HEK293 (cell line): Measurements from ENCODE around the gene GNB1.
A peak's percentile ranks its signal among the peaks of the same experiment; 100 is the strongest.

Experiments
- CTCF ChIA-PET: fragments of 350-600 bp; formaldehyde crosslinking; extraction: SDS; loops from one replicate; lab custom pipeline; 2021; ENCODE audit warnings: antibody characterized with exemption; lab: Yijun Ruan, JAX
- POLR2A ChIA-PET: fragments of 300-600 bp; formaldehyde crosslinking; extraction: SDS; loops from one replicate; lab custom pipeline; 2020; ENCODE audit warnings: antibody characterized with exemption, inconsistent platforms; lab: Yijun Ruan, JAX
- H3K27ac ChIP-seq: fragments of 200-500 bp; sonication (Bioruptor generic); 2 replicates; pipeline ENCODE4 v1.5.1; 2014; ENCODE audit warnings: low read depth, low read length, control low read depth, inconsistent platforms; ENCODE audit errors: extremely low read depth
- H3K36me3 ChIP-seq, 2 experiments: fragments of 200-500 bp in 1 of 2; sonication (Bioruptor generic) in 1 of 2; 1 replicate in 1 of 2; 2 replicates in 1 of 2; pipeline ENCODE4 v1.5.1; 2014 to 2017; ENCODE audit warnings: inconsistent platforms in 2 of 2, low read length in 2 of 2; ENCODE audit not compliant: control insufficient read depth in 2 of 2, insufficient read depth in 1 of 2
- H3K4me1 ChIP-seq: fragments of 200-500 bp; sonication (Bioruptor generic); 2 replicates; pipeline ENCODE4 v1.5.1; 2014; ENCODE audit warnings: mild to moderate bottlenecking, low read length, inconsistent platforms; ENCODE audit not compliant: control insufficient read depth, insufficient read depth
- H3K4me3 ChIP-seq: 2 replicates; pipeline ENCODE4 v1.5.1; 2011; ENCODE audit warnings: low read depth, mild to moderate bottlenecking, control low read depth, low read length, moderate library complexity
- H3K9me3 ChIP-seq: fragments of 200-500 bp; sonication (Bioruptor generic); 2 replicates; pipeline ENCODE4 v1.5.1; 2014; ENCODE audit warnings: low read depth, low read length, inconsistent platforms; ENCODE audit not compliant: control insufficient read depth, insufficient read depth
- EGR2 ChIP-seq: fragments of 450-650 bp; formaldehyde crosslinking; IDR thresholded peaks from 2 replicates; pipeline ENCODE4 v1.5.1; 2016; ENCODE audit warnings: low read depth, missing biosample characterization, missing genetic modification characterization
- KLF1 ChIP-seq: fragments of 450-650 bp; formaldehyde crosslinking; IDR thresholded peaks from 2 replicates; pipeline ENCODE4 v1.5.1; 2016; ENCODE audit warnings: missing biosample characterization, missing genetic modification characterization
- KLF9 ChIP-seq: fragments of 450-650 bp; formaldehyde crosslinking; IDR thresholded peaks from 2 replicates; pipeline ENCODE4 v1.5.1; 2016; ENCODE audit warnings: missing biosample characterization, missing genetic modification characterization, low read depth
- MZF1 ChIP-seq: fragments of 450-650 bp; formaldehyde crosslinking; IDR thresholded peaks from 2 replicates; pipeline ENCODE4 v1.5.1; 2017; ENCODE audit warnings: missing biosample characterization, missing genetic modification characterization, borderline replicate concordance
- YY1 ChIP-seq: fragments of 450-650 bp; formaldehyde crosslinking; IDR thresholded peaks from 2 replicates; pipeline ENCODE4 v1.5.1; 2018; ENCODE audit warnings: missing biosample characterization, missing genetic modification characterization
- YY2 ChIP-seq: fragments of 450-650 bp; formaldehyde crosslinking; IDR thresholded peaks from 2 replicates; pipeline ENCODE4 v1.5.1; 2016; ENCODE audit warnings: missing biosample characterization, missing genetic modification characterization
- ZBTB44 ChIP-seq: fragments of 450-650 bp; IDR thresholded peaks from 2 replicates; pipeline ENCODE4 v1.5.1; 2018; ENCODE audit warnings: missing biosample characterization, mild to moderate bottlenecking, missing genetic modification characterization
- ZBTB8A ChIP-seq: fragments of 450-650 bp; formaldehyde crosslinking; IDR thresholded peaks from 2 replicates; pipeline ENCODE4 v1.5.1; 2016; ENCODE audit warnings: missing biosample characterization, missing genetic modification characterization
- ZFHX2 ChIP-seq: fragments of 450-650 bp; formaldehyde crosslinking; conservative IDR thresholded peaks from 2 replicates; pipeline ENCODE4 v1.5.1; 2016; ENCODE audit warnings: missing biosample characterization, missing genetic modification characterization
- ZNF133 ChIP-seq: fragments of 450-650 bp; formaldehyde crosslinking; IDR thresholded peaks from 2 replicates; pipeline ENCODE4 v1.5.1; 2016; ENCODE audit warnings: missing biosample characterization, missing genetic modification characterization
- ZNF184 ChIP-seq: fragments of 450-650 bp; IDR thresholded peaks from 2 replicates; pipeline ENCODE4 v1.5.1; 2018; ENCODE audit warnings: missing biosample characterization, mild to moderate bottlenecking, missing genetic modification characterization
- ZNF433 ChIP-seq: fragments of 450-650 bp; formaldehyde crosslinking; IDR thresholded peaks from 2 replicates; pipeline ENCODE4 v1.5.1; 2016; ENCODE audit warnings: missing biosample characterization, missing genetic modification characterization, low read depth
- ZNF48 ChIP-seq: fragments of 450-650 bp; formaldehyde crosslinking; IDR thresholded peaks from 2 replicates; pipeline ENCODE4 v1.5.1; 2016; ENCODE audit warnings: missing biosample characterization, missing genetic modification characterization
- ZNF626 ChIP-seq: fragments of 450-650 bp; sonication (Bioruptor Pico); formaldehyde crosslinking; IDR thresholded peaks from 2 replicates; pipeline ENCODE4 v1.5.1; 2018; ENCODE audit warnings: missing biosample characterization, missing genetic modification characterization, inconsistent platforms
- ZNF747 ChIP-seq: fragments of 450-650 bp; formaldehyde crosslinking; IDR thresholded peaks from 2 replicates; pipeline ENCODE4 v1.5.1; 2016; ENCODE audit warnings: missing biosample characterization, missing genetic modification characterization
- TF ChIP-seq, protein P1 (sequence below): fragments of 450-650 bp; formaldehyde crosslinking; IDR thresholded peaks from 2 replicates; pipeline ENCODE4 v1.5.1; 2016; ENCODE audit warnings: missing biosample characterization, missing genetic modification characterization
- TF ChIP-seq, protein P2 (sequence below): fragments of 450-650 bp; formaldehyde crosslinking; IDR thresholded peaks from 2 replicates; pipeline ENCODE4 v1.5.1; 2016; ENCODE audit warnings: missing biosample characterization, missing genetic modification characterization
- TF ChIP-seq, protein P3 (sequence below): fragments of 450-650 bp; formaldehyde crosslinking; IDR thresholded peaks from 2 replicates; pipeline ENCODE4 v1.5.1; 2016; ENCODE audit warnings: missing biosample characterization, missing genetic modification characterization

GNB1 gene

GRCh38 chr1:1938276-1938573, 47.3 kb upstream of the GNB1 start:
- no peak overlapping the region for H3K27ac ChIP-seq

GRCh38 chr1:1937549-1938275, 46.8 kb upstream of the GNB1 start:
- no peak for TF ChIP-seq KLF1 (tag by site-specific recombination)
- no peak for TF ChIP-seq ZBTB44
- no peak for TF ChIP-seq KLF9 (tag by site-specific recombination)
- TF ChIP-seq, protein P1, sequence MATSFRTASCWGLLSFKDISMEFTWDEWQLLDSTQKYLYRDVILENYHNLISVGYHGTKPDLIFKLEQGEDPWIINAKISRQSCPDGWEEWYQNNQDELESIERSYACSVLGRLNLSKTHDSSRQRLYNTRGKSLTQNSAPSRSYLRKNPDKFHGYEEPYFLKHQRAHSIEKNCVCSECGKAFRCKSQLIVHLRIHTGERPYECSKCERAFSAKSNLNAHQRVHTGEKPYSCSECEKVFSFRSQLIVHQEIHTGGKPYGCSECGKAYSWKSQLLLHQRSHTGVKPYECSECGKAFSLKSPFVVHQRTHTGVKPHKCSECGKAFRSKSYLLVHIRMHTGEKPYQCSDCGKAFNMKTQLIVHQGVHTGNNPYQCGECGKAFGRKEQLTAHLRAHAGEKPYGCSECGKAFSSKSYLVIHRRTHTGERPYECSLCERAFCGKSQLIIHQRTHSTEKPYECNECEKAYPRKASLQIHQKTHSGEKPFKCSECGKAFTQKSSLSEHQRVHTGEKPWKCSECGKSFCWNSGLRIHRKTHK: no peak
- TF ChIP-seq MZF1 (tag by site-specific recombination): no peak
- 0 out of 2 replicates have a peak, but pooled peaks have one; percentile 11 for TF ChIP-seq ZNF133 (tag by site-specific recombination)
- TF ChIP-seq ZNF626: no peak
- TF ChIP-seq YY2: no peak
- no peak for TF ChIP-seq ZNF747 (tag by site-specific recombination)
- TF ChIP-seq, all 188 proteins: peak for 1
- POLR2A ChIA-PET: no interaction called here
- no peaks in the 10 kb centered on the region for H3K9me3 ChIP-seq
- no peaks in the 10 kb centered on the region for H3K36me3 ChIP-seq
- H3K4me3 ChIP-seq: no peak overlapping the region
- H3K27ac ChIP-seq: no peak overlapping the region
- CTCF ChIA-PET: no interaction called here
- H3K4me1 ChIP-seq: no peaks in the 10 kb centered on the region

More at GRCh38 chr1:1938276-1938573, 47.3 kb upstream of the GNB1 start:
- Histone ChIP-seq H3K9me3 (no peaks in the 10 kb centered on the region), H3K36me3 (no peaks in the 10 kb centered on the region), H3K4me1 (no peaks in the 10 kb centered on the region), H3K4me3 (no peak overlapping the region)
- POLR2A ChIA-PET: no interaction called here
- TF ChIP-seq, protein P2, sequence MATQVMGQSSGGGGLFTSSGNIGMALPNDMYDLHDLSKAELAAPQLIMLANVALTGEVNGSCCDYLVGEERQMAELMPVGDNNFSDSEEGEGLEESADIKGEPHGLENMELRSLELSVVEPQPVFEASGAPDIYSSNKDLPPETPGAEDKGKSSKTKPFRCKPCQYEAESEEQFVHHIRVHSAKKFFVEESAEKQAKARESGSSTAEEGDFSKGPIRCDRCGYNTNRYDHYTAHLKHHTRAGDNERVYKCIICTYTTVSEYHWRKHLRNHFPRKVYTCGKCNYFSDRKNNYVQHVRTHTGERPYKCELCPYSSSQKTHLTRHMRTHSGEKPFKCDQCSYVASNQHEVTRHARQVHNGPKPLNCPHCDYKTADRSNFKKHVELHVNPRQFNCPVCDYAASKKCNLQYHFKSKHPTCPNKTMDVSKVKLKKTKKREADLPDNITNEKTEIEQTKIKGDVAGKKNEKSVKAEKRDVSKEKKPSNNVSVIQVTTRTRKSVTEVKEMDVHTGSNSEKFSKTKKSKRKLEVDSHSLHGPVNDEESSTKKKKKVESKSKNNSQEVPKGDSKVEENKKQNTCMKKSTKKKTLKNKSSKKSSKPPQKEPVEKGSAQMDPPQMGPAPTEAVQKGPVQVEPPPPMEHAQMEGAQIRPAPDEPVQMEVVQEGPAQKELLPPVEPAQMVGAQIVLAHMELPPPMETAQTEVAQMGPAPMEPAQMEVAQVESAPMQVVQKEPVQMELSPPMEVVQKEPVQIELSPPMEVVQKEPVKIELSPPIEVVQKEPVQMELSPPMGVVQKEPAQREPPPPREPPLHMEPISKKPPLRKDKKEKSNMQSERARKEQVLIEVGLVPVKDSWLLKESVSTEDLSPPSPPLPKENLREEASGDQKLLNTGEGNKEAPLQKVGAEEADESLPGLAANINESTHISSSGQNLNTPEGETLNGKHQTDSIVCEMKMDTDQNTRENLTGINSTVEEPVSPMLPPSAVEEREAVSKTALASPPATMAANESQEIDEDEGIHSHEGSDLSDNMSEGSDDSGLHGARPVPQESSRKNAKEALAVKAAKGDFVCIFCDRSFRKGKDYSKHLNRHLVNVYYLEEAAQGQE (tag by site-specific recombination): no peak
- TF ChIP-seq ZNF48 (tag by site-specific recombination) (no peak), ZBTB8A (no peak), ZNF184 (tag by site-specific recombination) (no peak), EGR2 (peak; percentile 74; the same call in 1 of the 2 replicates), YY1 (tag by site-specific recombination) (no peak), ZNF433 (tag by site-specific recombination) (no peak), ZFHX2 (peak; percentile 85)
- TF ChIP-seq, protein P3, sequence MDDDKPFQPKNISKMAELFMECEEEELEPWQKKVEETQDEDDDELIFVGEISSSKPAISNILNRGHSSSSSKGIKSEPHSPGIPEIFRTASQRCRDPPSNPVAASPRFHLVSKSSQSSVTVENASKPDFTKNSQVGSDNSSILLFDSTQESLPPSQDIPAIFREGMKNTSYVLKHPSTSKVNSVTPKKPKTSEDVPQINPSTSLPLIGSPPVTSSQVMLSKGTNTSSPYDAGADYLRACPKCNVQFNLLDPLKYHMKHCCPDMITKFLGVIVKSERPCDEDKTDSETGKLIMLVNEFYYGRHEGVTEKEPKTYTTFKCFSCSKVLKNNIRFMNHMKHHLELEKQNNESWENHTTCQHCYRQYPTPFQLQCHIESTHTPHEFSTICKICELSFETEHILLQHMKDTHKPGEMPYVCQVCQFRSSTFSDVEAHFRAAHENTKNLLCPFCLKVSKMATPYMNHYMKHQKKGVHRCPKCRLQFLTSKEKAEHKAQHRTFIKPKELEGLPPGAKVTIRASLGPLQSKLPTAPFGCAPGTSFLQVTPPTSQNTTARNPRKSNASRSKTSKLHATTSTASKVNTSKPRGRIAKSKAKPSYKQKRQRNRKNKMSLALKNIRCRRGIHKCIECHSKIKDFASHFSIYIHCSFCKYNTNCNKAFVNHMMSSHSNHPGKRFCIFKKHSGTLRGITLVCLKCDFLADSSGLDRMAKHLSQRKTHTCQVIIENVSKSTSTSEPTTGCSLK (tag by site-specific recombination): 0 out of 2 replicates have a peak, but pooled peaks have one; percentile 11
- CTCF ChIA-PET: no interaction called here
